ENCODE data around the gene HOPX.
"Not testable (repeated sequence)": the region's sequence is repeated elsewhere in the genome, so short reads cannot be mapped to it uniquely, and the experiment has no call there.

HOPX gene, protein sequence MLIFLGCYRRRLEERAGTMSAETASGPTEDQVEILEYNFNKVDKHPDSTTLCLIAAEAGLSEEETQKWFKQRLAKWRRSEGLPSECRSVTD

DNA sequence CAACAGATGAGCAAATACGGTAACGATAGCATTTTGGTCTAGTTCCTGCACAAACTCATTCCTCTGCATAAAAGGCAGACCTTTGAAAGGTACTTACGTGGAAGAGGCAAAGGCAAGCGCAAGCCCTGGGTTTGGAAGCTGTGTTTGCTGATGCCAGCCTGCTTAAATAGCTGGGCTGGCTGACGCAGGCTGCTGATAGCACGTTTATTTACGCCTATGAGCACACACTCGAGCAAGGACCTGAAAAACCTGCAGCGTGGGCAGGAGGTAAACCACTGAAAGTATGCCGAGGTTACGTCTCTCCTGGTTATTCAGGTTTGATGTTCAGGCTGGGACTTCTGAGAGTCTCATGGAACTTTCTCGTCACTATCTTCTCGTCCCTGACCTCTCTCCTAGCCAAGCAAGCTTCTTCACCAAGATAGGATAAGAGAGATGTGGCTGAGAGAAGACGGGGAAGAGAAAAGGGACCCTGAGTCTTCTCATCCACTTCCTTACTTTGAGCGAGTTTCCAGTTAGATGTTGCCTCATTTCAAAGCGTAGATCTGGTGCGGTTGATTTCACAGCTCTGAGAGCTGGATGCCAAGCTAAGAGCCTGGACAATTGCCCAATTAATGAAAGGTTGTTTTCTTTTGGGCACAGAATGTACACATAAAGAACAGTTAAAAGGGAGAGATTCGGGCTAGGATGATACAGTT, at the start of gene HOPX:
Gene HOPX, minus strand, starts transcription at position 139 of the 695 bp plus-strand sequence. CDS start 23,480 bp downstream, outside the sequence.
- DNase-seq, result no peak

DNA sequence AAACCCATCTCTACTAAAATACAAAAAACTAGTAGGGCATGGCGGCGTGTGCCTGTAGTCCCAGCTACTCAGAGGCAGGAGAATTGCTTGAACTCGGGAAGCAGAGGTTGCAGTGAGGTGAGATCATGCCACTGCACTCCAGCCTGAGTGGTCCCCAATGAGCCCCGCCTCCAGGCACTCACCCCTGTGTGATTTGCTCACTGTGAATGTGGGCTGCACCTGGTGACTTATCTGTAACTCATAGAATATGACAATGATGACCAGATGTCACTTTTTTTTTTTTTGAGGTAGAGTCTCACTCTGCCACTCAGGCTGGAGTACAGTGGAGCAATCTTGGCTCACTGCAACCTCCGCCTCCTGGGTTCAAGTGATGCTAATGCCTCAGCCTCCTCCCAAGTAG, 49.0 kb upstream of the HOPX start:
- no peak for DNase-seq

DNA sequence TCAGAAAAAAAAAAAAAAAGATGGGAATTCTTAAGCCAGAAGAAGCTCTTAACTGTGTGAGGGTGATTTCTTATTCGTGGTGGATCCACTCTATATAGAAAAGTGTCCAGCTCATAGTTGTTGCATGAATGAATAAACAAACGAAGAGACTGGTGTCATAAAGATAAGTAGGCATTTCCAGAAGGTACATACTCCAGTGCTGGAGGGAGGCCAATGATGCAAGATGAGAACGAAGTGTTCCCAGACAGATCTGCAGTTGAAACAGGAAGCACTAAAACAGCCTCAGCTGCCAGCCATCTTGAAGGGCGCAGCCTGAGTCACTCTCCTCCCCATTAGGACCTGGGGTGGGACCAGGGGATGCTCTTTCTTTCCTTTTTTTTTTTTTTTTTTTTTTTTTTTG, 47.4 kb upstream of the HOPX start:
- DNase-seq, result no peak

DNA sequence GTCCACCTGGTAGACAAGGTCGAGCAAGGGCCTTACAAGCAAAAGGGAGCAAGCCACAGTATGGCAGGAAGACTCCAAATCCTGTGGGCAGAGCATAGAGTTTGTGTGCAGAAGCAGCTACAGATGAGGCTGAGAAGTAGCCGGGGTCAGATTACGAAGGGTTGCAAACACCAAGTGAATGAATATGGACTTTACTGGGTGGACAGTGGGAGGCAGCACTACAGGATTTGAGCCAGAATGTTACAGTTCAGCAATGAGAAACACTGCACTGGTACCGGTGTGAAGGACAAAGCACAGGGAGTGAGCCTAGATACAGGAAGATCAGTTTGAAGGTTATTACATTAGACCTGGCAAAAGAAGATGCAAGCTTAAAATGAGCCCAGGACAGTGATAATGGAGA, 46.1 kb upstream of the HOPX start:
- DNase-seq, result no peak

DNA sequence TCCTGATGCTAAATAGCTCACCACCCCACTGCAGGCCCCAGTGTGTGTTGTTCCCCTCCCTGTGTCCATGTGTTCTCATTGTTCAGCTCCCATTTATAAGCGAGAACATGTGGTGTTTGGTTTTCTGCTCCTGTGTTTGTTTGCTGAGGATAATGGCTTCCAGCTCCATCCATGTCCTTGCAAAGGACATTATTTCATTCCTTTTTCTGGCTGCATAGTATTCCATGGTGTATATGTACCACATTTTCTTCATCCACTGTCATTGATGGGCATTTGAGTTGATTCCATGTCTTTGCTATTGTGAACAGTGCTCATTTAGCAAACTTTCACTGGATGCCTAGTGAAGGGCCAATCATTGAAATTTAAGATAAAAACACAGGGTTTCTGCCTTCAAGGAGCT, 45.5 kb upstream of the HOPX start:
- not testable (repeated sequence) for DNase-seq

DNA sequence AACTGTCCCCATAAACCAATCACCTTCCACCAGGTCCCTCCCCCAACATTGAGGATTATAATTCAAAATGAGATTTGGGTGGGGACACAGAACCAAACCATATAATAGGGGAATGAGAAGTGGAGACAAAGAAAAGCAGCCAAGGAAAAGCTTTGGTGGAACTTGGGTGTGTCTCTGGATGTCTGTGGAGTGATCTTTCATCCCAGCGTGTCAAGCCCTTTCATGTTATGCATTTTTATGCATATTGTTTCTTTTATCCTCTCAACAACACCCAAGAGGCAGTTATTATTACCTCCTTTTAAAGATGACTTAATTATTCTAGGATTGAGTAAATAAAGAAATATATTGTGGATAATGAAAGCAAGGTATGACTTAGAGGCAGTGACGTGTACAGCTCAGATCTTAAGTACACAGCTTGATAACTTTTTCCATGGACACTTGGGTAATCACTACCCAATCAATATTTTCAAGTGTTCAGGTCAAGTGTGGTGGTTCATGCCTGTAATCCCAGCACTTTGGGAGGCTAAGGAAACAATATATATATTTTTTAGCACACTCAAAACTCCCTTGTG, 42.6 kb upstream of the HOPX start:
- DNase-seq, result no peak

DNA sequence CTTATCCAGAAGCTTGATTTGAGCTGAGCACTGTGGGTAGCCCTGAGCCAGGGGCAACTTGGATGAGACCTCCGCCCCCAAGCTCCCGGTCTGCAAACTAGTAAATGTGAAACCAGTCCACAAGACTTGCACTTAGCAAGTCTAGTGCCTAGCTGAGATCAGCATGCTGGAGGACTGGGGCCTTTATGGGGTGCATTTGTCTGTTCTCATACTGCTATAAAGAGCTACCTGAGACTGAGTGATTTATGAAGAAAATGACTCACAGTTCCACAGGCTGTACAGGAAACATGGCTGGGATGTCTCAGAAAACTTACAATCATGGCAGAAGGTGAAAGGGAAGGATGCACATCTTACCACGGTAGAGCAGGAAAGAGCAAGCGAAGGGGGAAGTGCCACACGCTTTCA, 42.1 kb upstream of the HOPX start:
- no peak for DNase-seq

DNA sequence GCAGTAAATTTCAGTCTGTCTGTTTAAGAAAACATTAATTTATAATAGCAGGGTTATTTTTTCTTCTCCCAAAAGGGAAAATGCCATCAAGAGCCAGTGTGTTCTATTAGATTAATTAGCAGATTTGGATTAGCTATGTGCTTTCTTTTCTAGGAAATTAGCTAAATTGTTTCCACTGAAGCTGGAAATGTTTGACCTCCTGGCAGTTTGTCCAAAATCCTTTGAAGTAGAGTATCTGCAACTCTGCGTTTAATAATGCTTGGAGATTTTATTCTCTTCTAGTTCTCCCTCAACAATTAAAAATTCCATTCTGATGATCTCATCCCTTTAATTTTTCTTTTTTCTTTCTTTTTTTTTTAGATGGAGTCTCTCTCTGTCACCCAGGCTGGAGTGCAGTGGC, 27.1 kb upstream of the HOPX start:
- no peak for DNase-seq

DNA sequence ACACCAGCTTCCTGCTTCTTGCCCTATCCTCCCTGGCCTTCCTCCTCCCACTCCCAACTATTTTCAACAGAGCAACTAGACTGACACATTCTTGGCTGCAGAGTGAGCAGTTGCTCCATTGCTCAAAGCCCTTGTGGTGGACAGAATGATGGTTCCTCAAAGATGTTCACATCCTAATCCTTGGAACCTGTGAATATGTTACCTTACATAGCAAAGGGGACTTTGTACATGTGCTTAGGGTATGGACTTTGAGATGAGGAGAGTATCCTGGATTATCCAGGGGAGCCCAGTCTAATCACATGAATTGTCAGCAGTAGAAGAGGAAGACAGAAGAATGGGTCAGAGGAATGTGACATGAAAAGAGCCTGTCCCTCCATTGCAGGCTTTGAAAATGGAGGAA, 24.9 kb upstream of the HOPX start:
- DNase-seq, result no peak

DNA sequence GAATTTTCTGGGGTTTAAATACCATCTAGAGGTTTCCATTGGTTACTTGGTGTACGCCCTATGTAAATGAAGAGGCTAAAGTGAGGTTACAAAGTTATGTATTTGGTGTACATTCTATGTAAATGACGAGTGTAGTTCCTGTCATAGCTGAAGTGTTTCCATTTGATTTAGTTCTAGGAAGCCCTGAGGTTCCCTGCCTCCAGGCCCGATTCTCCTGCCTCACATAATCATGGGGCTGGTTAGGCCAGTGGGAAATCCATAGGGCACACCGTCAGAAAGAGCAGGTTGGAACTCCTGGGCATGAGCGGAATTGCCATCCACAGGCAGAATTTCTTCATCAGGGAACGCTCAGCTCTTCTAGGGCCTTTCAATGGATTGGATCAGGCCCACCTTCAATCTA, 24.2 kb upstream of the HOPX start:
- no peak for DNase-seq

DNA sequence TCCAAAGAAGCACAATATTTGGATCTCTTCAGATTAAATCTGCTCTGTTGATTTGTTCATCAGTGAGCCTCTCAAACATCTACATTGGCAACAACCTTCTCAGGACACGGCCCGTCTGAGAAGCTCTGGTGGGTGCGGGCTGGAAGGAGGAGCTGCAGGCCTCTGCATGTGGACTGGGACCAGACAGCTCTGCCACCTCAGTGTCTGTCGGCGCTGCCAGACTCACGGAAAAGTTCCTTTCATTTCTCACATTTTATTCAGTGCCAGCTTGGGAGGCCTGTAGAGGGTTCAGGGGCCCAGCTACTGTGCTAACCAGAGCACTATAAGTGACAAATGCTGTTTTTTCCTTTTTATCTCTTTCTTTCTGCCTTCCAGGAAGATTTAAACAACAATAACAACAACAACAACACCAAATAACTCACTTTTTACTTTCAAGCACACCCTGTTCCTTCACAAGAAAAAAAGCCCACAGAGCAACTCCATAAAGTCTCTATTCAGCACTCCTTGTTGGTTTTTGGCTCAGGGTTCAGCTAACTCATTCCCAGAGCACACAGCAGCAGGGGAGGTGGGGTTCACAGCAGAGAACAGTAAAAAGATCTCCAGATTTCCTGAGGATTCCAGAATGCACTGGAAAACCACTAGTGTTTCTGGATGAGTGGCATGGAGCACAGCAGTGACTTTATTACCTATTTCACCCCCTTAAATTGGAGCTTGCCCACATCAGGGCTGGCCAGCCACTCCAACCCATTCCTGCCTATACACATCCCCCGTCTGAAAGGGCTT, 23.2 kb upstream of the HOPX start:
- no peak for DNase-seq

DNA sequence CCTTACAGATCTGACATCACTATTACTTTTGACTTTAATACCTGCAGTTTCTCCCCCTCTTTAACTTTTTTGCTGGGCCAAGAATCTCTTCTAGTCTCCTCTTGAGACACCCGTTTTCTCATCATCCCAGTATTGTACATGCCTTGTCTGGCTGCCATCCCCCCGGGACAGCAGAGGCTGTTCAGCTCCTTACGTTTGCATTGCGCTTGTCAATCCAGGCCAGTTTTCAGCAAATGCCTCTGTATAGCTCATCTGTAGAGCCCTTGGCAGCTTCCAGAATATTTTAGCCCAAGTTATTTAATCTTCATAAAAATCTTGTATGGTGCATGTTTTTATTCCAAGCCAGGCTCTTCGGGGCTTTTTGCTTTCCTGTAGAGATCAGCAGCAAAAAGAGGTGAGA, 22.3 kb upstream of the HOPX start:
- DNase-seq, result no peak

DNA sequence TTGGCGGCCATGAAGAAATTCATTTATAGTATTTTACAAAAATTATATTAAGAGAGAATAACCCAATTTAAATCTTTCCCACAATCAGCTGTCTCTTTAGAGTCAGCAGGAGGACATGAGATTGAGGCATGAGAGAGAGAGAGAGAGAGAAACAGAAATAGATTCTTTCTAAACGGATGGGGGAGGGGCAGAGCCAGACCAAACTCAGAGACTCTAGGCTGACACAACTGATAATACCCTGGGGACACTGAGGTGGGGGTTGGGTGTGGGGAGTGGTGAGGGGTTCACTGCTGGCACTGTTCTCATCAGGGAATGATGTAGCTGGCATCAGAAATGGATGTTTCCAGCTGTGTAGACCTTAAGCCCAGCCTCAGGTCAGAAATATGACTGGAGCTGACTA, 20.5 kb upstream of the HOPX start:
- no peak for DNase-seq

DNA sequence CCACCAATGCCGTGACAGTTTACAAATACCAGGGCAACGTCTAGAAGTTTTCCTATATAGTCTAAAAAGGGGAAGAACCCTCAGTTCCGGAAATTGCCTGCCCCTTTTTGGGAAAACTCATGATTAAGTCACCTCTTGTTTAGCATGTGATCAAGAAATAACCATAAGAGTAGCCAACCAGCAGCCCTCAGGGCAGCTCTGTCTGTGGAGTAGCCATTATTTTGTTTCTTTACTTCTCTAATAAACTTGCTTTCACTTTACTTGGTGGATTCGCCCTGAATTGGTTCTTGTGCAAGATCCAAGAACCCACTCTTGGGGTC, 20.0 kb upstream of the HOPX start:
- no peak for DNase-seq

DNA sequence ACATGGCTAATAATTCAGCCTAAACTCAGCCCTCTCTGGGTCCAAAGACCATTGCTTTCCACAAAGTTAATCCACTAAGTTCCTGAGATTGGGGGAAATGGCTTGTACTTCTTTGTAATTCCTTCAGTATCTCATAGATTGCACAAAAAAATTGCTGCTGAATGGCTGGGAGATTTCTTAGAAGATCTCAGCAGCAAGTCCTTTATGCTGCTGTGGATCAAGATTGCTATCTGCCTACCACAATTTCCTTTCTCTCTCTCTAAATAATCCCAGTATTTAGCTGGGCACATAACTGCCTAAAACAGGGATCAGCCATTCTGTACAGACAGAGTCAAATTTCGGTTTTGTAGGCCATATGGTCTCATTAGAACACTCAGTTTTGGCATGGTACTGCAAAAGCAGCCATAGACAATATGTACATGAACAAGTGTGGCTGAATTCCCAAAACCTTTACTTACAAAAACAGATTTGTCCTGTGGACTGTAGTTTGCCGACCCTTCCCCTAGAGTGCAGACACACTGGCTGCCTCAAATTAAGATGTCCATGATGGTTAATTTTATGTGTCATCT, 18.5 kb upstream of the HOPX start:
- DNase-seq, result peak; percentile 82

DNA sequence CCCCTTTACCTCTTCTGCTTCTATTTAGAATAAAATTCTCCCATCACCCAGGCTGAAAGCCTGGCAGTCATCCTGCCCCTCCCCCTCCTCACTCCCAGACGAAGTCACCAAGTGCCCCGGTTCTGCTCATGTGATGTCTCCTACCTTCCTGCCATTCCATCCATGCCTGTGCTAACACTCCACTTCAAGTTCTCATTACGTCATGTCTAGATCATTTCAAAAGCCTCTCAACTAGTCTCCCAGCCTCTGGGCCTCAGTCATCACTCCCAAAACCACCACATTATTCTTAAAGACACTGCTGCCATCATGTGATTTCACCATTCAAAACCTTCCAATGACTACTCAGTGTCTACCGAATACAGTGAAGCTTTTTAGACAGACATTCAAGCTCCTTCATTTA, 17.2 kb upstream of the HOPX start:
- DNase-seq, result no peak

DNA sequence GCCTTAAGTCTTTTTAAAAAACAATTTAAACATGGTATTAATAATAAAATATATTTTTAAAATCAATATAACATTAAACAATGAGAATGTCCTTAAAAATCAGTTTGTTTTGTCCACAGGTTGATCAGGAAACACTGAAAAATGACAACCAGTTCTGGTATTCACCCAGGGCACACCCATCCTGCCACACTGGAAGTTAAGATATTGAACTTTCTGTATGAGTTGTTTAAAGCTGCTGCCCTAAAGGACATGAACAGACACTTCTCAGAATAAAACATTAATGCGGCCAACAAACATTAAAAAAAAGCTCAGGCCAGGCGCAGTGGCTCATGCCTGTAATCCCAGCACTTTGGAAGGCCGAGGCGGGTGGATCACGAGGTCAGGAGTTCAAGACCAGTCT, 15.0 kb upstream of the HOPX start:
- DNase-seq, result no peak

DNA sequence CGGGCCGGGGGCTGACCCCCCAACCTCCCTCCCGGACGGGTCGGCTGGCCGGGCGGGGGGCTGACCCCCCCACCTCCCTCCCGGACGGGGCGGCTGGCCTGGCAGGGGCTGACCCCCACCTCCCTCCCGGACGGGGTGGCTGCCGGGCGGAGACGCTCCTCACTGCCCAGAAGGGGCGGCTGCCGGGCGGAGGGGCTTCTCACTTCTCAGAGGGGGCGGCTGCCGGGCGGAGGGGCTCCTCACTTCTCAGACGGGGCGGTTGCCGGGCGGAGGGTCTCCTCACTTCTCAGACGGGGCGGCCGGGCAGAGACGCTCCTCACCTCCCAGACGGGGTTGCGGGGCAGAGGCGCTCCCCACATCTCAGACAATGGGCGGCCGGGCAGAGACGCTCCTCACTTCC, 12.4 kb upstream of the HOPX start:
- not testable (repeated sequence) for DNase-seq

DNA sequence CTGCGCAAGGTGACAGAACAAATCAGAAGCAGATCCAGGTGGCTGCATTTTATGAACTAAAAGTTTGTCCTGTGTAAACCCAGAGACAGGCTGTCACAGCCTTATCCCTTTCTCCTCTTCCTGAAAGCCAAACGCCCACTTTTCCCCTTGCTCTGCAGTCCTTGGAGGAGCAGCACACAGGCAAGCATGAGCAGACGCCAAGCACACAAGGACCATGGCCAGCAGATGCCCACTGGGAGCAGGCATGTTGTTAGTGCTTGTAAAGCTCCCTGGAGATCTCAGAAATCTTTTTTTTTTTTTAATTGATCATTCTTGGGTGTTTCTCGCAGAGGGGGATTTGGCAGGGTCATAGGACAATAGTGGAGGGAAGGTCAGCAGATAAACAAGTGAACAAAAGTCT, 11.5 kb upstream of the HOPX start:
- DNase-seq, result no peak

DNA sequence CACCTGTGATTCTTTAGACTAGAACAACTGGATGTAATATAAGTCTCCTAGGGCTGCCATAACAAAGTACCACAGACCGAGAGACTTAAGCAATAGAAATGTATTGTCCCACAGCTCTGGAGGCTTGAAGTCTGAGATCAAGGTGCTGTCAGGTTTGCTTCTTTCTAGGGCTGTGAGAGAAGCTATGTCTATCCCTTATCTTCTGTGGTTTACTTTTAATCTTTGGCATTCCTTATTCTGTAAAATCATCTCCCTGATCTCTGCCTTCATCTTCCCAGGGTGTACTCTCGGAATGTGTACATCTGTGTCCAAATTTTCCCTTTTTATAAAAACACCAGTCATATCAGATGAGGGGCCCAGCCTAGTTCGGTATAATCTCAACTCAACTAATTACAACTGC, 10.3 kb upstream of the HOPX start:
- no peak for DNase-seq

DNA sequence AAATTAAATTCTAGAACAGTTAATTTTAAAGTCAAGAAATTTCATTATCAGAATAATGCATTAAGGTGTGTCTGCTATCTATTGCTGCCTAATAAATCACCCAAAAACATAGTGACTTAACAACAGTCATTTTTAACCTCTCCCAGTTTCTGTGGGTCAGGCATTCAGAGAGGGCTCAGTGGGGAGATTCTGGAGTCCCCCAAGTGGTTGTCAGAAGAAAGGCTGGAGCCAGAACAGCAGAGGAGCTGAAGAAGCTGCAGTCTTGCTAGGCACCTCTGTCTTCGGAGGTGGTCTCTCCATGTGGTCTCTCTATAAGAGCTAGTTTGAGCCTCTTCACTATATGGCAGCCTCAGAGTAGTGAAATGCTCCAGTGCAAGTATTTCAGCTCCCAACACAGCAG, 9.3 kb upstream of the HOPX start:
- DNase-seq, result no peak

DNA sequence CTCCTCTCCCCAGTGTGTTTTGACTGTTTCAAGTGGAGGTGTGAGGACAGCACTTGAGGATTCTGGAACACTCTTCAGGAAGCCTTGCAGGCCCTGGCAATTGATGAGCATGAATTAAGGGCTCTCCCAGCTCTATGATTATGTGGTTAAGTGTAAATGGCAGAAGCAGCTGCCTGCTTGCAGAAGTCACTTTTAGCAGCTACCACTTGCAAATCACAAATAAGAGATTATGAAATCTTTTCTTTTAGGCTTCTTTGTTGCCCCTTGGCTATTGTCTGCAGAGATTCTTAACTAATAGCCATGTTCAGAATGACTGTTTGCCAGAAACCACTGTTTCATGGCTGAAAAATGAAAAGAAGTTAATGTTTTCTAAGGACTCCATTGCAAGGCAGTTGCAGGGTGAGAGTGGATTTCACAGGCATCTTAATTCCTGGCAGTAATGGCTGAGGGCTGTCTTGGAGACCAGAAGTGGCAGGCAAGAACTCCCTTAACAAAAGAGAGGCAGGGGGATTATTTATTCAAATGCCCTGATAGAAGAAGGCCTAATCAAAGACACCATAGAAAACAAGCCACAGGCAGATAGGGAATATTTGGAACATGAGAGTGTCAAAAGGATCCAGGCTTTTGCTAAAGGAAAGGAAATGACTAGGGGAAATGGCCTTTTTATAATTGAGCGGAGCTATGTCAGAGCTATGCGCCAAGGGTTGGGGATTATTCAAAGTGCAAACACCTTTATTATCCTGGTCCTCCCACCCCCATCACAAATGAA, 8.3 kb upstream of the HOPX start:
- no peak for DNase-seq

DNA sequence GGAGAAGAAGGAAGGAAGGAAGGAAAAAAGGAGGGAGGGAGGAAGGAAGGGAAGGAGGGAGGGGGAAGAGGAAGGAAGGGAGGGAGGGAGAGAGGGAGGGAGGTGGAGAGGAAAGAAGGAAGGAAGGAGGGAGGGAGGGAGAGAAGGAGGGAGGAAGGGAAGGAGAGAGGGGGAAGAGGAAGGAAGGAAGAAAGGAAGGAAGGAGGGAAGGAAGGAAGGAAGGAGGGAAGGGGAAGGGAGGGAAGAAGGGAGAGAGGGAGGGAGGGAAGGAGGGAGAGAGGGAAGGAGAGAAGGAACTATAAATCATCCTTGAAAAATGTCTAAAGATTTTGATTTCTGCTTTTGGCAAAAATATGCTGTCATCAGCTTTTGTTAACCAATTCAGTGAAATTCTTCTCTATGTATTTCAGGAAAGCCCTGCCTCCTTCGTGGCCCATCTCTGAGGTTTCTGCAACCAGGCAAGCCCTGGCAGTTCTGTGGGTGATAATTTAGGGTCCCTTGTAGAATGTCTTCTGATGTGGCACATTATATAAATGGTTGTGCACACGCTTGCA, 7.1 kb upstream of the HOPX start:
- no peak for DNase-seq
